GM23338 (cell line): ENCODE measurements around the gene ZNRF2. TPM values are rescaled to one million over a fixed set of nuclear protein-coding genes. Genes with fewer than 3 reads are reported as not detected.
A peak's percentile ranks its signal among the peaks of the same experiment; 100 is the strongest.

Experiments used
- ATAC-seq: fragments of 200-7000 bp; cut with Tn5 transposase; 3 replicates; pipeline ENCODE4 v1.9.1; 2020
- DNase-seq: peaks from one replicate; pipeline ENCODE4 v3.0.0-alpha.2; 2015; ENCODE audit warnings: low spot score
- H2AFZ ChIP-seq: fragments of 200-600 bp; sonication (generic); 2 replicates; pipeline ENCODE4 v1.8.0; 2016; ENCODE audit warnings: antibody characterized with exemption, mild to moderate bottlenecking, moderate library complexity
- H3F3A ChIP-seq: fragments of 200-600 bp; sonication (generic); replicated peaks from 2 replicates; pipeline ENCODE4 v1.8.0; 2017; ENCODE audit warnings: antibody characterized with exemption, mixed run types, low read depth
- H3K27ac ChIP-seq: fragments of 200-600 bp; sonication (generic); 2 replicates; pipeline ENCODE4 v1.6.1; 2016; ENCODE audit warnings: low read depth
- H3K27me3 ChIP-seq: fragments of 200-600 bp; sonication (generic); 2 replicates; pipeline ENCODE4 v1.8.0; 2016; ENCODE audit warnings: mild to moderate bottlenecking, mixed run types, moderate library complexity; ENCODE audit not compliant: insufficient read depth
- H3K36me3 ChIP-seq: fragments of 200-600 bp; sonication (generic); 2 replicates; pipeline ENCODE4 v1.8.0; 2016; ENCODE audit warnings: mild to moderate bottlenecking; ENCODE audit not compliant: insufficient read depth
- H3K4me1 ChIP-seq: fragments of 200-600 bp; sonication (generic); 2 replicates; pipeline ENCODE4 v1.8.0; 2016; ENCODE audit warnings: mild to moderate bottlenecking, moderate library complexity; ENCODE audit not compliant: insufficient read depth
- H3K4me2 ChIP-seq: fragments of 200-600 bp; sonication (generic); 2 replicates; pipeline ENCODE4 v1.7.1; 2017; ENCODE audit warnings: mixed run types
- H3K4me3 ChIP-seq: fragments of 200-600 bp; sonication (generic); 2 replicates; pipeline ENCODE4 v1.6.1; 2016; ENCODE audit warnings: mixed run types
- H3K79me2 ChIP-seq: fragments of 200-600 bp; sonication (generic); replicated peaks from 2 replicates; pipeline ENCODE4 v1.8.0; 2017; ENCODE audit warnings: mild to moderate bottlenecking; ENCODE audit not compliant: insufficient read depth
- H3K9me2 ChIP-seq: fragments of 200-600 bp; sonication (generic); 2 replicates; pipeline ENCODE4 v1.8.0; 2017; ENCODE audit not compliant: insufficient read depth
- H4K20me1 ChIP-seq: fragments of 200-600 bp; sonication (generic); replicated peaks from 2 replicates; pipeline ENCODE4 v1.8.0; 2017; ENCODE audit warnings: mild to moderate bottlenecking; ENCODE audit not compliant: insufficient read depth
- H3K27ac Mint-ChIP-seq: 2 replicates; pipeline ENCODE4 v1.8.0; 2020; ENCODE audit warnings: inconsistent platforms, mild to moderate bottlenecking, moderate library complexity, mixed read lengths
- H3K27me3 Mint-ChIP-seq: 3 replicates; pipeline ENCODE4 v1.8.0; 2022; ENCODE audit warnings: low read depth, mild to moderate bottlenecking, moderate library complexity, mixed read lengths, inconsistent platforms; ENCODE audit not compliant: insufficient read depth, poor library complexity
- H3K36me3 Mint-ChIP-seq: 3 replicates; pipeline ENCODE4 v1.8.0; 2021; ENCODE audit warnings: low read depth, mild to moderate bottlenecking, inconsistent platforms, moderate library complexity, mixed read lengths
- H3K4me1 Mint-ChIP-seq: 3 replicates; pipeline ENCODE4 v1.8.0; 2020; ENCODE audit warnings: mild to moderate bottlenecking, inconsistent platforms, mixed read lengths
- H3K4me3 Mint-ChIP-seq: 3 replicates; pipeline ENCODE4 v1.8.0; 2021; ENCODE audit warnings: moderate library complexity, mild to moderate bottlenecking, inconsistent platforms, mixed read lengths
- H3K9me3 Mint-ChIP-seq: 3 replicates; pipeline ENCODE4 v1.8.0; 2020; ENCODE audit warnings: moderate library complexity, mild to moderate bottlenecking, inconsistent platforms, mixed read lengths
- CREB1 ChIP-seq: fragments of 250-450 bp; sonication (Bioruptor Pico); IDR thresholded peaks from 2 replicates; pipeline ENCODE4 v1.5.0; 2020; ENCODE audit warnings: low read depth, mild to moderate bottlenecking, moderate library complexity
- ETS1 ChIP-seq: IDR thresholded peaks from 2 replicates; pipeline ENCODE4 v1.6.1; 2016; ENCODE audit warnings: antibody characterized with exemption
- EZH2 ChIP-seq: fragments of 200-600 bp; sonication (generic); IDR thresholded peaks from one replicate; pipeline ENCODE4 v1.8.0; 2017; ENCODE audit warnings: antibody characterized with exemption, mild to moderate bottlenecking, low read depth; ENCODE audit not compliant: unreplicated experiment
- EZH2phosphoT487 ChIP-seq: fragments of 200-600 bp; sonication (generic); IDR thresholded peaks from one replicate; pipeline ENCODE4 v1.8.1; 2018; ENCODE audit warnings: antibody characterized with exemption; ENCODE audit not compliant: unreplicated experiment
- JUNB ChIP-seq: IDR thresholded peaks from one replicate; pipeline ENCODE4 v1.6.1; 2016; ENCODE audit warnings: antibody characterized with exemption; ENCODE audit not compliant: unreplicated experiment
- NANOG ChIP-seq: IDR thresholded peaks from 2 replicates; pipeline ENCODE4 v1.6.1; 2016; ENCODE audit warnings: antibody characterized with exemption, borderline replicate concordance
- POLR2AphosphoS5 ChIP-seq: IDR thresholded peaks from 2 replicates; pipeline ENCODE4 v1.6.1; 2016; ENCODE audit warnings: antibody characterized with exemption, low read depth
- REST ChIP-seq: IDR thresholded peaks from one replicate; pipeline ENCODE4 v1.6.1; 2018; ENCODE audit warnings: antibody characterized with exemption; ENCODE audit not compliant: unreplicated experiment
- STAT1 ChIP-seq: IDR thresholded peaks from one replicate; pipeline ENCODE4 v1.6.1; 2016; ENCODE audit warnings: antibody characterized with exemption; ENCODE audit not compliant: unreplicated experiment
- ZNF114 ChIP-seq: fragments of 250-450 bp; sonication (Bioruptor Pico); IDR thresholded peaks from 2 replicates; pipeline ENCODE4 v1.5.0; 2020; ENCODE audit warnings: mild to moderate bottlenecking, moderate library complexity
- ZNF331 ChIP-seq: fragments of 250-450 bp; sonication (Bioruptor Pico); IDR thresholded peaks from 2 replicates; pipeline ENCODE4 v1.5.0; 2020; ENCODE audit warnings: low read depth, mild to moderate bottlenecking, moderate library complexity
- polyA plus RNA-seq: library from polyadenylated mRNA; unstranded; fragments of >200 nt; fragmentation: Nextera tagmentation; extraction: Ambion mirVana; gene quantifications from 2 replicates; pipeline ENCODE4 v1.2.1, GENCODE V29; 2016
- total RNA-seq: library from RNA; depleted of rRNA; stranded (reverse); fragments of >200 nt; shearing (Covaris generic); gene quantifications from 2 replicates; pipeline ENCODE4 v1.2.3, GENCODE V29; 2014
- TF ChIP-seq, protein P1 (sequence below): fragments of 250-450 bp; sonication (Bioruptor Pico); IDR thresholded peaks from 2 replicates; pipeline ENCODE4 v1.5.0; 2020; ENCODE audit warnings: mild to moderate bottlenecking, moderate library complexity

ZNRF2 gene
- total and polyA plus RNA-seq, 2 experiments from 2014 or later: 6.0 to 34.7 TPM

DNA sequence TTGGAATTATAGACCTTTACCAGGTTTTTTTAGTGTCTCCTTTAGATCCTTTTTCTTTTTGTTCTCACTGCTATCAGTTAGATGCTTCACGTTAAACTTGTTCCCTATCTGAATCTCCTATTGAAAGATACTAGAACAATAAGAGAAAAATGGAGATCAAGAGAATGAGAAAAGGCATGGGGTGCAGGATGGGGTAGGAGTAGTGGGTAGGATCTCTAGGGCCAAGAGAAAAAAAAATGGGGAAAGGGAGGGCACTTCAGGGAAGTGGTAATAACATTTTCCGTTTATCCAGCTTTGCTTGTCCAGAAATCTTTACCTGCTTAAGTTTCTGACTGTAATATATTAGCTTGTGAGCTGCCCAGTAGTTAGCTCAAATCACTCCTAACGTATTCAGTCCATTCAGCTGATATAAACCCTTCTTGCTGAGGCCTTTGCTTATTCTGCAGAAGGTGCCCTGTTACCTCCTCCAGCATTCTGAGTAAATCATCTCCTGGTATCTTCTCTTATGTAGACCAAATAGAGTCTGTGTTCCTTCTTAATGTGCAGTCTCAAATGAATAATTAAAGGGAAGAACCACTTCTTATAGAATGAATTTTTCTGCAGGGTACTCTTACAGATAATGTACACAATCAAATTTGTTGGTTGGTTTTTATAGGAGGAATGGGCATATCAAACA is 69.7 kb downstream of the ZNRF2 start (continued):
- no peak for TF ChIP-seq ETS1

- DNase-seq (no peak), ATAC-seq (no peak)
- Histone ChIP-seq H3K27me3 (no peaks in the 10 kb centered on the region), H3K4me2 (peak overlapping the region; percentile 63), H3K9me2 (no peaks in the 10 kb centered on the region), H3K79me2 (peaks cover 49% of the 10 kb centered on the region), H3F3A (no peaks in the 10 kb centered on the region), H3K4me3 (peak overlapping the region; percentile 0; the same call in 1 of the 2 replicates), H3K36me3 (no peaks in the 10 kb centered on the region), H2AFZ (no peak overlapping the region), H3K4me1 (peaks cover 47% of the 10 kb centered on the region), H3K27ac (no peak overlapping the region), H4K20me1 (no peaks in the 10 kb centered on the region)
- H3K27ac Mint-ChIP-seq: no peak overlapping the region
- H3K9me3 Mint-ChIP-seq: no peaks in the 10 kb centered on the region
- H3K36me3 Mint-ChIP-seq: peaks cover 7% of the 10 kb centered on the region; the same call in 2 of the 3 replicates
- peak overlapping the region; percentile 8; the same call in 2 of the 3 replicates for H3K4me3 Mint-ChIP-seq
- H3K27me3 Mint-ChIP-seq: no peaks in the 10 kb centered on the region
- peaks cover 65% of the 10 kb centered on the region for H3K4me1 Mint-ChIP-seq
- TF ChIP-seq ETS1 (no peak), JUNB (no peak), EZH2phosphoT487 (no peak), ZNF331 (CRISPR knock-in tag) (no peak), ZNF114 (CRISPR knock-in tag) (no peak), EZH2 (no peak), STAT1 (no peak), NANOG (no peak), REST (no peak), POLR2AphosphoS5 (no peak), CREB1 (CRISPR knock-in tag) (no peak)
- TF ChIP-seq, protein P1, sequence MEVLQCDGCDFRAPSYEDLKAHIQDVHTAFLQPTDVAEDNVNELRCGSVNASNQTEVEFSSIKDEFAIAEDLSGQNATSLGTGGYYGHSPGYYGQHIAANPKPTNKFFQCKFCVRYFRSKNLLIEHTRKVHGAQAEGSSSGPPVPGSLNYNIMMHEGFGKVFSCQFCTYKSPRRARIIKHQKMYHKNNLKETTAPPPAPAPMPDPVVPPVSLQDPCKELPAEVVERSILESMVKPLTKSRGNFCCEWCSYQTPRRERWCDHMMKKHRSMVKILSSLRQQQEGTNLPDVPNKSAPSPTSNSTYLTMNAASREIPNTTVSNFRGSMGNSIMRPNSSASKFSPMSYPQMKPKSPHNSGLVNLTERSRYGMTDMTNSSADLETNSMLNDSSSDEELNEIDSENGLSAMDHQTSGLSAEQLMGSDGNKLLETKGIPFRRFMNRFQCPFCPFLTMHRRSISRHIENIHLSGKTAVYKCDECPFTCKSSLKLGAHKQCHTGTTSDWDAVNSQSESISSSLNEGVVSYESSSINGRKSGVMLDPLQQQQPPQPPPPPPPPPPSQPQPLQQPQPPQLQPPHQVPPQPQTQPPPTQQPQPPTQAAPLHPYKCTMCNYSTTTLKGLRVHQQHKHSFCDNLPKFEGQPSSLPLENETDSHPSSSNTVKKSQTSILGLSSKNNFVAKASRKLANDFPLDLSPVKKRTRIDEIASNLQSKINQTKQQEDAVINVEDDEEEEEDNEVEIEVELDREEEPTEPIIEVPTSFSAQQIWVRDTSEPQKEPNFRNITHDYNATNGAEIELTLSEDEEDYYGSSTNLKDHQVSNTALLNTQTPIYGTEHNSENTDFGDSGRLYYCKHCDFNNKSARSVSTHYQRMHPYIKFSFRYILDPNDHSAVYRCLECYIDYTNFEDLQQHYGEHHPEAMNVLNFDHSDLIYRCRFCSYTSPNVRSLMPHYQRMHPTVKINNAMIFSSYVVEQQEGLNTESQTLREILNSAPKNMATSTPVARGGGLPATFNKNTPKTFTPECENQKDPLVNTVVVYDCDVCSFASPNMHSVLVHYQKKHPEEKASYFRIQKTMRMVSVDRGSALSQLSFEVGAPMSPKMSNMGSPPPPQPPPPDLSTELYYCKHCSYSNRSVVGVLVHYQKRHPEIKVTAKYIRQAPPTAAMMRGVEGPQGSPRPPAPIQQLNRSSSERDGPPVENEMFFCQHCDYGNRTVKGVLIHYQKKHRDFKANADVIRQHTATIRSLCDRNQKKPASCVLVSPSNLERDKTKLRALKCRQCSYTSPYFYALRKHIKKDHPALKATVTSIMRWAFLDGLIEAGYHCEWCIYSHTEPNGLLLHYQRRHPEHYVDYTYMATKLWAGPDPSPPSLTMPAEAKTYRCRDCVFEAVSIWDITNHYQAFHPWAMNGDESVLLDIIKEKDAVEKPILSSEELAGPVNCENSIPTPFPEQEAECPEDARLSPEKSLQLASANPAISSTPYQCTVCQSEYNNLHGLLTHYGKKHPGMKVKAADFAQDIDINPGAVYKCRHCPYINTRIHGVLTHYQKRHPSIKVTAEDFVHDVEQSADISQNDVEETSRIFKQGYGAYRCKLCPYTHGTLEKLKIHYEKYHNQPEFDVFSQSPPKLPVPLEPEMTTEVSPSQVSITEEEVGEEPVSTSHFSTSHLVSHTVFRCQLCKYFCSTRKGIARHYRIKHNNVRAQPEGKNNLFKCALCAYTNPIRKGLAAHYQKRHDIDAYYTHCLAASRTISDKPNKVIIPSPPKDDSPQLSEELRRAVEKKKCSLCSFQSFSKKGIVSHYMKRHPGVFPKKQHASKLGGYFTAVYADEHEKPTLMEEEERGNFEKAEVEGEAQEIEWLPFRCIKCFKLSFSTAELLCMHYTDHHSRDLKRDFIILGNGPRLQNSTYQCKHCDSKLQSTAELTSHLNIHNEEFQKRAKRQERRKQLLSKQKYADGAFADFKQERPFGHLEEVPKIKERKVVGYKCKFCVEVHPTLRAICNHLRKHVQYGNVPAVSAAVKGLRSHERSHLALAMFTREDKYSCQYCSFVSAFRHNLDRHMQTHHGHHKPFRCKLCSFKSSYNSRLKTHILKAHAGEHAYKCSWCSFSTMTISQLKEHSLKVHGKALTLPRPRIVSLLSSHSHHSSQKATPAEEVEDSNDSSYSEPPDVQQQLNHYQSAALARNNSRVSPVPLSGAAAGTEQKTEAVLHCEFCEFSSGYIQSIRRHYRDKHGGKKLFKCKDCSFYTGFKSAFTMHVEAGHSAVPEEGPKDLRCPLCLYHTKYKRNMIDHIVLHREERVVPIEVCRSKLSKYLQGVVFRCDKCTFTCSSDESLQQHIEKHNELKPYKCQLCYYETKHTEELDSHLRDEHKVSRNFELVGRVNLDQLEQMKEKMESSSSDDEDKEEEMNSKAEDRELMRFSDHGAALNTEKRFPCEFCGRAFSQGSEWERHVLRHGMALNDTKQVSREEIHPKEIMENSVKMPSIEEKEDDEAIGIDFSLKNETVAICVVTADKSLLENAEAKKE: no peak
These were observed 70.4 kb downstream of the ZNRF2 start for GRCh38 chr7:30354791-30355190.
